CD4-positive, alpha-beta T cell treated with Interleukin-15 for 4 hours (primary cell): ENCODE results near the gene GRM1.

Source experiments
- DNase-seq: peaks from one replicate; pipeline ENCODE4 v3.0.0-alpha.2; 2020; ENCODE audit warnings: low spot score

The GRM1 gene

DNA sequence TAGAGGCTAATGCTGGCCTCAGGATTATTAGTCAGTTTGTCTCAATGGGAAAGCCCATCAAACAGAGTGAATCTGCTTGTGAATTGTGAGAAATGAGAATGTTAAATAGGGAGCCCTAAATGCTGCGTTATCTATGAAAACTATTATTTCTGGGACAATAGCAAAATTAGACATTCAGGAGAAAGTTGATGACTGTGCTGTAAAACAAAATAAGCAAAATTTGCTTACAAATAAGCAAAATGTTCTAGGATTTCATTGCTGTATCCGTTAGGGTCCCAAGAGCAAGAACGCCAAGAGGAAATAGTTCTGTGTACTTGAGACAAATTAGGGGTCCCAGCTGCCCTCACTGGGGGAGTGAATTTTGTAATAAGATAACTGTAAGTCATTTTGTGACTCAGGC is 455.5 kb downstream of the GRM1 start:
- DNase-seq, result no peak
